HepG2 (cell line): ENCODE data around the gene SLC38A1. TPM values are rescaled to one million over a fixed set of nuclear protein-coding genes. Genes with fewer than 3 reads are reported as not detected.

Experiments
- ATAC-seq: fragments of 200-7000 bp; cut with Tn5 transposase; 3 replicates; pipeline ENCODE4 v1.9.1; 2020; ENCODE audit warnings: mild to moderate bottlenecking, moderate library complexity
- BruUV-seq: library from RNA; stranded (reverse); fragments of 400-500 nt; replicated peaks from 2 replicates; lab custom pipeline; 2021; lab: Mats Ljungman, UMichigan
- CTCF ChIA-PET: fragments of 300-600 bp; formaldehyde crosslinking; extraction: SDS; loops from one replicate; lab custom pipeline; 2021; ENCODE audit warnings: low total read pairs, inconsistent platforms, low intra/inter-chr PET ratio; lab: Yijun Ruan, JAX
- POLR2A ChIA-PET: fragments of 350-600 bp; sonication (Branson Sonifier 250); formaldehyde crosslinking; loops from one replicate; lab custom pipeline; 2020; ENCODE audit warnings: antibody characterized with exemption, inconsistent platforms; lab: Yijun Ruan, JAX
- DNase-seq: peaks from one replicate; pipeline ENCODE4 v3.0.0-alpha.2; 2015; ENCODE audit warnings: low spot score
- FAIRE-seq: peaks from 3 replicates; lab custom pipeline; 2011; peaks lifted over from hg19 to GRCh38; lab: Jason Lieb, UNC
- H2AFZ ChIP-seq: one replicate; pipeline ENCODE4 v1.6.1; 2011; ENCODE audit warnings: low read length, inconsistent platforms
- H3K27ac ChIP-seq: fragments of 300-600 bp; 3 replicates; pipeline ENCODE4 v1.8.0; 2011; ENCODE audit warnings: mixed run types, mild to moderate bottlenecking, mixed read lengths, low read length, inconsistent platforms; ENCODE audit not compliant: insufficient read depth; ENCODE audit errors: extremely low read length
- H3K27me3 ChIP-seq, 2 experiments: fragments of 200-600 bp in 1 of 2; 2 replicates in 1 of 2; 3 replicates in 1 of 2; pipeline versions ENCODE4 v1.6.0 to v1.8.0; 2011; ENCODE audit warnings: low read length in 2 of 2, mild to moderate bottlenecking in 2 of 2, moderate library complexity in 2 of 2, inconsistent platforms in 1 of 2; ENCODE audit not compliant: insufficient read depth in 2 of 2, control insufficient read depth in 1 of 2
- H3K36me3 ChIP-seq, 2 experiments: fragments of 200-600 bp in 1 of 2; replicated peaks in 1 of 2; 2 replicates in 1 of 2; 3 replicates in 1 of 2; pipeline versions ENCODE4 v1.5.1 to v1.8.0; 2011; ENCODE audit warnings: low read length in 2 of 2, inconsistent platforms in 1 of 2; ENCODE audit not compliant: insufficient read depth in 2 of 2, control insufficient read depth in 1 of 2
- H3K4me1 ChIP-seq: 2 replicates; pipeline ENCODE4 v1.5.1; 2012; ENCODE audit warnings: low read length, inconsistent platforms; ENCODE audit not compliant: insufficient read depth
- H3K4me2 ChIP-seq: 2 replicates; pipeline ENCODE4 v1.6.0; 2011; ENCODE audit warnings: low read depth, low read length, inconsistent platforms
- H3K4me3 ChIP-seq, 3 experiments: fragments of 200-600 bp in 1 of 3; sonication (generic), shearing (Covaris generic) in 1 of 3; replicated peaks in 1 of 3; 2 replicates each; pipeline ENCODE4 v1.5.1; 2011 to 2016; ENCODE audit warnings: low read length in 3 of 3, inconsistent platforms in 2 of 3, low read depth in 2 of 3, mild to moderate bottlenecking in 2 of 3, control low read depth in 1 of 3, mixed read lengths in 1 of 3; ENCODE audit not compliant: insufficient read depth in 1 of 3
- H3K79me2 ChIP-seq: one replicate; pipeline ENCODE4 v1.6.1; 2011; ENCODE audit warnings: low read length, inconsistent platforms; ENCODE audit not compliant: insufficient read depth
- H3K9ac ChIP-seq: 2 replicates; pipeline ENCODE4 v1.6.0; 2011; ENCODE audit warnings: mild to moderate bottlenecking, low read depth, low read length, inconsistent platforms; ENCODE audit not compliant: insufficient read depth
- H3K9me3 ChIP-seq: 2 replicates; pipeline ENCODE4 v1.5.1; 2012; ENCODE audit warnings: mild to moderate bottlenecking, low read length
- H4K20me1 ChIP-seq: 2 replicates; pipeline ENCODE4 v1.6.0; 2011; ENCODE audit warnings: inconsistent platforms, mild to moderate bottlenecking, low read length, moderate library complexity; ENCODE audit not compliant: insufficient read depth
- ATAD3A ChIP-seq: sonication (generic); formaldehyde crosslinking; IDR thresholded peaks from 2 replicates; pipeline ENCODE4 v1.4.0; 2020; ENCODE audit warnings: missing genetic modification reagents
- ATF4 ChIP-seq, 2 experiments: fragments of 450-650 bp in 1 of 2; sonication (generic) in 1 of 2; formaldehyde crosslinking; IDR thresholded peaks; 2 replicates each; pipeline versions ENCODE4 v1.5.0 to v1.8.0; 2020 to 2022; ENCODE audit warnings: mild to moderate bottlenecking in 1 of 2, missing genetic modification reagents in 1 of 2
- ESRRA ChIP-seq: sonication (generic); formaldehyde crosslinking; IDR thresholded peaks from 2 replicates; pipeline ENCODE4 v1.5.1; 2020; ENCODE audit warnings: mild to moderate bottlenecking, low read depth, missing genetic modification reagents
- FOSL1 ChIP-seq: sonication (generic); formaldehyde crosslinking; IDR thresholded peaks from 2 replicates; pipeline ENCODE4 v1.9.0; 2021; ENCODE audit warnings: missing genetic modification reagents, borderline replicate concordance
- HNRNPLL ChIP-seq: fragments of 200-400 bp; formaldehyde crosslinking; IDR thresholded peaks from 2 replicates; pipeline ENCODE4 v1.6.1; 2017; ENCODE audit warnings: mild to moderate bottlenecking, low read depth, low read length; ENCODE audit not compliant: poor library complexity, severe bottlenecking
- KLF15 ChIP-seq: sonication (generic); formaldehyde crosslinking; IDR thresholded peaks from 2 replicates; pipeline ENCODE4 v1.8.1; 2023; ENCODE audit warnings: borderline replicate concordance, mild to moderate bottlenecking, inconsistent platforms, missing genetic modification reagents, mixed read lengths
- MTF1 ChIP-seq: sonication (generic); formaldehyde crosslinking; IDR thresholded peaks from 2 replicates; pipeline ENCODE4 v1.5.0; 2020; ENCODE audit warnings: missing genetic modification reagents
- NFIB ChIP-seq: sonication (generic); formaldehyde crosslinking; IDR thresholded peaks from 2 replicates; pipeline ENCODE4 v1.9.0; 2021; ENCODE audit warnings: missing genetic modification reagents, mild to moderate bottlenecking, borderline replicate concordance
- PBX2 ChIP-seq: IDR thresholded peaks from 2 replicates; pipeline ENCODE4 v1.6.1; 2016; ENCODE audit warnings: control low read depth
- SMAD1 ChIP-seq: sonication (generic); formaldehyde crosslinking; IDR thresholded peaks from 2 replicates; pipeline ENCODE4 v1.4.0; 2020; ENCODE audit warnings: missing genetic modification reagents, low read depth, mild to moderate bottlenecking, borderline replicate concordance
- SOX13 ChIP-seq, 3 experiments: fragments of 450-650 bp in 1 of 3; sonication (generic) in 1 of 3; formaldehyde crosslinking in 1 of 3; IDR thresholded peaks in 2 of 3; conservative IDR thresholded peaks in 1 of 3; 2 replicates each; pipeline versions ENCODE4 v1.5.0 to v1.6.1; 2016 to 2020; ENCODE audit warnings: antibody characterized with exemption in 1 of 3, mild to moderate bottlenecking in 1 of 3, missing compliant biosample characterization in 1 of 3, missing genetic modification reagents in 1 of 3, moderate library complexity in 1 of 3
- TOE1 ChIP-seq: sonication (generic); formaldehyde crosslinking; IDR thresholded peaks from 2 replicates; pipeline ENCODE4 v1.4.0; 2020; ENCODE audit warnings: mild to moderate bottlenecking, missing genetic modification reagents
- ZKSCAN5 ChIP-seq: sonication (generic); formaldehyde crosslinking; IDR thresholded peaks from 2 replicates; pipeline ENCODE4 v1.5.1; 2020; ENCODE audit warnings: mild to moderate bottlenecking, missing genetic modification reagents
- ZNF24 ChIP-seq: fragments of 450-650 bp; IDR thresholded peaks from 2 replicates; pipeline ENCODE4 v1.6.1; 2017; ENCODE audit warnings: antibody characterized with exemption, mild to moderate bottlenecking
- ZNF572 ChIP-seq: sonication (generic); formaldehyde crosslinking; IDR thresholded peaks from 2 replicates; pipeline ENCODE4 v1.5.1; 2020; ENCODE audit warnings: mild to moderate bottlenecking, missing genetic modification reagents
- ZNF724P ChIP-seq: sonication (generic); formaldehyde crosslinking; IDR thresholded peaks from 2 replicates; pipeline ENCODE4 v1.8.0; 2022; ENCODE audit warnings: missing genetic modification reagents, borderline replicate concordance
- ZNF850 ChIP-seq: sonication (generic); formaldehyde crosslinking; conservative IDR thresholded peaks from 2 replicates; pipeline ENCODE4 v1.9.0; 2021; ENCODE audit warnings: mild to moderate bottlenecking, missing genetic modification reagents
- ZNF879 ChIP-seq: sonication (generic); formaldehyde crosslinking; IDR thresholded peaks from 2 replicates; pipeline ENCODE4 v1.8.1; 2023; ENCODE audit warnings: missing genetic modification reagents
- WGBS: methylation state at CpG from one replicate; pipeline ENCODE4 v1.1.6; 2017; ENCODE audit warnings: low lambda C conversion rate; 5-methylcytosine and 5-hydroxymethylcytosine counted together
- in situ Hi-C: cut with HindIII; loops from 2 replicates; pipeline ENCODE4 v1.10.0; 2017; ENCODE audit warnings: low pct_unique_long_range_greater_than_20kb; ENCODE audit not compliant: extremely low pct_ligation_motif_present
- intact Hi-C: fragments of 100-400 bp; cut with micrococcal nuclease; formaldehyde crosslinking; loops from one replicate; pipeline ENCODE4 v1.10.0; 2022; ENCODE audit not compliant: unreplicated experiment
- polyA plus RNA-seq, 8 experiments: library from polyadenylated mRNA; depleted of rRNA in 3 of 8; stranded (reverse) in 7 of 8; unstranded in 1 of 8; fragments of >200 nt; fragmentation: Illumina TruSeq in 4 of 8; extraction: Trizol in 4 of 8; gene quantifications; 2 replicates each; pipeline versions ENCODE4 v1.2.1 to v1.2.3, GENCODE V29; 2011 to 2016; ENCODE audit warnings: low read depth in 4 of 8, missing spikeins in 1 of 8, mixed read lengths in 1 of 8; ENCODE audit not compliant: insufficient read depth in 1 of 8
- total RNA-seq, 5 experiments: library from RNA; depleted of rRNA; stranded (reverse); fragments of >200 nt; fragmentation: Illumina TruSeq; extraction: Trizol; gene quantifications; 2 replicates each; pipeline ENCODE4 v1.2.3, GENCODE V29; 2016; ENCODE audit warnings: low read depth in 1 of 5

The SLC38A1 gene
- total and polyA plus RNA-seq, 2 of the 13 experiments (the other 11 are each of a cell fraction or from before 2014, with no cell fraction given): 47.0 to 50.6 TPM

GRCh38 chr12:46258129-46258528 lies 10.7 kb downstream of the SLC38A1 start:
- Histone ChIP-seq H3K36me3 (peaks cover 0 to 15% of the 10 kb centered on the region in 2 experiments; a peak in 1 of 5 replicates), H3K9ac (no peak overlapping the region), H2AFZ (no peak overlapping the region), H3K4me2 (no peak overlapping the region), H3K79me2 (peaks cover 77% of the 10 kb centered on the region), H3K27ac (no peak overlapping the region), H3K4me3 (no peak overlapping the region), H3K4me1 (peaks cover 46% of the 10 kb centered on the region), H3K9me3 (no peaks in the 10 kb centered on the region), H3K27me3 (no peaks in the 10 kb centered on the region), H4K20me1 (peaks cover 43% of the 10 kb centered on the region)
- FAIRE-seq (no peak), DNase-seq (no peak), ATAC-seq (no peak)
- POLR2A ChIA-PET: no interaction called here
- no TSS peak for BruUV-seq
- 91% methylated on average over 2 of the region's 2 CpGs for WGBS
- intact Hi-C loops: no loop called here
- in situ Hi-C loops: no loop called here
- CTCF ChIA-PET: no interaction called here
- no peak for TF ChIP-seq KLF15 (CRISPR knock-in tag)
- no peak for TF ChIP-seq ESRRA (CRISPR knock-in tag)
- TF ChIP-seq PBX2 (CRISPR knock-in tag): no peak
- no peak for TF ChIP-seq FOSL1 (CRISPR knock-in tag)

GRCh38 chr12:46256942-46257341 lies 11.9 kb downstream of the SLC38A1 start:
- H3K9ac ChIP-seq: no peak overlapping the region
- H3K27me3 ChIP-seq: no peaks in the 10 kb centered on the region
- WGBS: 100% methylated on average over 3 of the region's 3 CpGs
- peaks cover 72% of the 10 kb centered on the region for H3K79me2 ChIP-seq
- no peaks in the 10 kb centered on the region for H3K9me3 ChIP-seq
- H3K27ac ChIP-seq: no peak overlapping the region
- H3K4me2 ChIP-seq: no peak overlapping the region
- intact Hi-C loops: no loop called here
- POLR2A ChIA-PET: interaction anchor here (0.9 kb wide), 1 partner anchor 12 kb away, joined by 7 read pairs; the partner anchor contains the start of gene SLC38A1
- H3K4me1 ChIP-seq: peaks cover 36% of the 10 kb centered on the region
- BruUV-seq: no TSS peak
- peaks cover 0 to 17% of the 10 kb centered on the region in 2 experiments; a peak in 1 of 5 replicates for H3K36me3 ChIP-seq
- in situ Hi-C loops: no loop called here
- CTCF ChIA-PET: no interaction called here
- H2AFZ ChIP-seq: no peak overlapping the region
- H3K4me3 ChIP-seq: no peak overlapping the region
- DNase-seq (no peak), FAIRE-seq (no peak), ATAC-seq (no peak)
- peaks cover 36% of the 10 kb centered on the region for H4K20me1 ChIP-seq
- no peak for TF ChIP-seq HNRNPLL
- TF ChIP-seq NFIB (CRISPR knock-in tag): no peak
- no peak for TF ChIP-seq SMAD1
- no peak for TF ChIP-seq TOE1
- no peak for TF ChIP-seq SOX13 (IDR thresholded peaks at IDR 0.05)
- no peak for TF ChIP-seq SOX13 (CRISPR knock-in tag; conservative IDR thresholded peaks at IDR 0.05 in 1 of 2, IDR thresholded peaks at IDR 0.05 in 1 of 2)
- TF ChIP-seq ZNF572 (CRISPR knock-in tag): no peak
- no peak for TF ChIP-seq ATF4 (CRISPR knock-in tag; IDR thresholded peaks at IDR 0.05)
- no peak for TF ChIP-seq MTF1
- no peak for TF ChIP-seq ZNF724P (CRISPR knock-in tag)
- no peak for TF ChIP-seq ZNF24
- no peak for TF ChIP-seq ZNF850 (CRISPR knock-in tag)
- TF ChIP-seq ATAD3A (CRISPR knock-in tag): no peak
- TF ChIP-seq ZNF879 (CRISPR knock-in tag): no peak
- TF ChIP-seq ZKSCAN5 (CRISPR knock-in tag): no peak
